Calu3 (cell line): ENCODE data around the gene CPLANE1. TPM values are rescaled to one million over a fixed set of nuclear protein-coding genes. Genes with fewer than 3 reads are reported as not detected.
"Not testable (repeated sequence)": the region's sequence is repeated elsewhere in the genome, so short reads cannot be mapped to it uniquely, and the experiment has no call there.

Experiments
- BruUV-seq: library from RNA; stranded (reverse); fragments of 400-500 nt; replicated peaks from 2 replicates; lab custom pipeline; 2021; lab: Mats Ljungman, UMichigan
- CTCF ChIA-PET: fragments of 300-600 bp; sonication (Branson Sonifier 250); formaldehyde crosslinking; loops from one replicate; lab custom pipeline; 2022; ENCODE audit warnings: antibody characterized with exemption; lab: Charles Lee
- DNase-seq: peaks from one replicate; pipeline ENCODE4 v3.0.0; 2022
- H3K27ac Mint-ChIP-seq: one replicate; pipeline ENCODE4 v1.8.0; 2022; ENCODE audit warnings: mixed read lengths; ENCODE audit not compliant: unreplicated experiment
- H3K27me3 Mint-ChIP-seq: one replicate; pipeline ENCODE4 v1.8.0; 2022; ENCODE audit warnings: mixed read lengths; ENCODE audit not compliant: unreplicated experiment
- H3K36me3 Mint-ChIP-seq: one replicate; pipeline ENCODE4 v1.8.0; 2022; ENCODE audit warnings: mild to moderate bottlenecking, moderate library complexity, mixed read lengths; ENCODE audit not compliant: insufficient read depth, unreplicated experiment
- H3K4me1 Mint-ChIP-seq: one replicate; pipeline ENCODE4 v1.8.0; 2022; ENCODE audit warnings: mild to moderate bottlenecking, low read depth, mixed read lengths; ENCODE audit not compliant: unreplicated experiment
- H3K4me3 Mint-ChIP-seq: one replicate; pipeline ENCODE4 v1.8.0; 2022; ENCODE audit warnings: mild to moderate bottlenecking, low read depth, moderate library complexity, mixed read lengths; ENCODE audit not compliant: unreplicated experiment
- H3K9me3 Mint-ChIP-seq: one replicate; pipeline ENCODE4 v1.8.0; 2022; ENCODE audit warnings: low read depth, mixed read lengths; ENCODE audit not compliant: unreplicated experiment
- CTCF ChIP-seq: fragments of 200-600 bp; IDR thresholded peaks from one replicate; pipeline ENCODE4 v1.8.0; 2022; ENCODE audit warnings: antibody characterized with exemption; ENCODE audit not compliant: unreplicated experiment
- intact Hi-C: fragments of 100-400 bp; cut with micrococcal nuclease; formaldehyde crosslinking; loops from one replicate; pipeline ENCODE4 v1.10.0; 2022; ENCODE audit not compliant: unreplicated experiment
- total RNA-seq: library from RNA; stranded (reverse); gene quantifications from 2 replicates; pipeline ENCODE4 v1.2.3, GENCODE V29; 2022

The CPLANE1 gene
- total RNA-seq, 1 experiment from 2014 or later, result 12.1 TPM

- intact Hi-C loops, result no loop called here
- peak overlapping the region; percentile 93 for H3K27ac Mint-ChIP-seq
- peak; percentile 88 for DNase-seq
- no peaks in the 10 kb centered on the region for H3K9me3 Mint-ChIP-seq
- H3K27me3 Mint-ChIP-seq, result no peaks in the 10 kb centered on the region
- peaks cover 10% of the 10 kb centered on the region for H3K4me1 Mint-ChIP-seq
- no peak for TF ChIP-seq CTCF
- H3K4me3 Mint-ChIP-seq, result no peak overlapping the region
- peaks cover 16% of the 10 kb centered on the region for H3K36me3 Mint-ChIP-seq
- CTCF ChIA-PET, result interaction anchor here (0.7 to 1.5 kb wide), 2 partner anchors 23 to 51 kb away, joined by 3 to 6 read pairs; partner anchors contain the start of gene CPLANE1
- BruUV-seq, result no TSS peak
These were observed 23.3 kb upstream of the CPLANE1 start for GRCh38 chr5:37272511-37272910.

- Mint-ChIP-seq H3K36me3 (peaks cover 11% of the 10 kb centered on the region), H3K4me1 (peaks cover 10% of the 10 kb centered on the region)
- DNase-seq, H3K27ac Mint-ChIP-seq, H3K4me3 Mint-ChIP-seq, H3K9me3 Mint-ChIP-seq, BruUV-seq, intact Hi-C loops, CTCF ChIA-PET, H3K27me3 Mint-ChIP-seq: not testable (repeated sequence)
These were observed 18.9 kb upstream of the CPLANE1 start for GRCh38 chr5:37268100-37268499.

- CTCF ChIA-PET, result no interaction called here
- no peaks in the 10 kb centered on the region for H3K27me3 Mint-ChIP-seq
- no peak for TF ChIP-seq CTCF
- H3K4me1 Mint-ChIP-seq, result no peaks in the 10 kb centered on the region
- no TSS peak for BruUV-seq
- H3K36me3 Mint-ChIP-seq, result no peaks in the 10 kb centered on the region
- H3K4me3 Mint-ChIP-seq, result no peak overlapping the region
- intact Hi-C loops, result no loop called here
- no peak overlapping the region for H3K27ac Mint-ChIP-seq
- H3K9me3 Mint-ChIP-seq, result no peaks in the 10 kb centered on the region
- no peak for DNase-seq
These were observed 6.7 kb upstream of the CPLANE1 start for GRCh38 chr5:37255774-37256358.

- DNase-seq, result no peak
- CTCF ChIA-PET, result no interaction called here
- Mint-ChIP-seq H3K27me3 (no peaks in the 10 kb centered on the region), H3K9me3 (no peaks in the 10 kb centered on the region), H3K4me3 (no peak overlapping the region), H3K27ac (no peak overlapping the region), H3K4me1 (peaks cover 5% of the 10 kb centered on the region), H3K36me3 (peaks cover 4% of the 10 kb centered on the region)
- BruUV-seq, result no TSS peak
- no peak for TF ChIP-seq CTCF
- intact Hi-C loops, result loop anchor here (5.0 kb wide), 1 partner anchor 38 kb away; no protein-coding TSS in a partner anchor
These were observed 5.4 kb upstream of the CPLANE1 start for GRCh38 chr5:37254581-37254980.

GRCh38 chr5:37251665-37252064 lies 2.5 kb upstream of the CPLANE1 start:
- DNase-seq, result no peak
- intact Hi-C loops, result loop anchor here (5.0 kb wide), 1 partner anchor 41 kb away; no protein-coding TSS in a partner anchor
- CTCF ChIA-PET, result no interaction called here
- Mint-ChIP-seq H3K4me1 (peaks cover 8% of the 10 kb centered on the region), H3K4me3 (no peak overlapping the region), H3K27me3 (no peaks in the 10 kb centered on the region), H3K9me3 (no peaks in the 10 kb centered on the region), H3K27ac (no peak overlapping the region), H3K36me3 (peaks cover 19% of the 10 kb centered on the region)
- no peak for TF ChIP-seq CTCF
- BruUV-seq, result no TSS peak
